ENCODE measurements around the gene LRGUK.

Gene LRGUK

GRCh38 chr7:134312717-134313116 lies 185.6 kb downstream of the LRGUK start:
- no peak for DNase-seq

- DNase-seq = no peak
These were observed 186.4 kb downstream of the LRGUK start for GRCh38 chr7:134313543-134313942.

All from T-helper 9 cell (primary cell).